A673 (cell line): ENCODE data around the gene UBA1. TPM values are rescaled to one million over a fixed set of nuclear protein-coding genes. Genes with fewer than 3 reads are reported as not detected.

ENCODE experiments used
- BruUV-seq: library from RNA; stranded (reverse); fragments of 400-500 nt; replicated peaks from 2 replicates; lab custom pipeline; 2021; lab: Mats Ljungman, UMichigan
- CTCF ChIA-PET: fragments of 300-600 bp; sonication (Branson Sonifier 250); formaldehyde crosslinking; loops from one replicate; lab custom pipeline; 2022; ENCODE audit warnings: antibody characterized with exemption; lab: Charles Lee
- POLR2A ChIA-PET: fragments of 300-600 bp; sonication (Branson Sonifier 250); formaldehyde crosslinking; loops from one replicate; lab custom pipeline; 2022; ENCODE audit warnings: antibody characterized with exemption; ENCODE audit not compliant: low non-redundant PET; lab: Charles Lee
- DNase-seq: peaks from one replicate; pipeline ENCODE4 v3.0.0-alpha.2; 2015; ENCODE audit warnings: low spot score
- H3K27ac ChIP-seq: fragments of 200-600 bp; sonication (generic); 2 replicates; pipeline ENCODE4 v1.5.1; 2016; ENCODE audit warnings: mixed run types, low read depth, mild to moderate bottlenecking, mixed read lengths, antibody characterized with exemption, low read length; ENCODE audit not compliant: poor library complexity, severe bottlenecking
- H3K27me3 ChIP-seq: fragments of 200-600 bp; sonication (generic); replicated peaks from 2 replicates; pipeline ENCODE4 v1.6.1; 2017; ENCODE audit warnings: mixed run types, low read depth, mild to moderate bottlenecking, mixed read lengths, antibody characterized with exemption, low read length; ENCODE audit not compliant: insufficient read depth, poor library complexity
- H3K36me3 ChIP-seq: fragments of 200-600 bp; sonication (generic); 2 replicates; pipeline ENCODE4 v1.6.1; 2016; ENCODE audit warnings: mixed run types, mild to moderate bottlenecking, mixed read lengths, antibody characterized with exemption, low read length; ENCODE audit not compliant: insufficient read depth, poor library complexity, severe bottlenecking
- H3K4me1 ChIP-seq: fragments of 200-600 bp; sonication (generic); 2 replicates; pipeline ENCODE4 v1.6.1; 2017; ENCODE audit warnings: mixed run types, mild to moderate bottlenecking, mixed read lengths, antibody characterized with exemption, low read length; ENCODE audit not compliant: insufficient read depth, poor library complexity, severe bottlenecking
- H3K4me3 ChIP-seq: fragments of 200-600 bp; sonication (generic); 2 replicates; pipeline ENCODE4 v1.5.1; 2016; ENCODE audit warnings: low read depth, mixed run types, mild to moderate bottlenecking, mixed read lengths, low read length; ENCODE audit not compliant: poor library complexity, severe bottlenecking
- H3K9me3 ChIP-seq: fragments of 200-600 bp; sonication (generic); 2 replicates; pipeline ENCODE4 v1.6.1; 2016; ENCODE audit warnings: mixed run types, low read depth, mild to moderate bottlenecking, mixed read lengths, antibody characterized with exemption, low read length; ENCODE audit not compliant: poor library complexity, severe bottlenecking
- EZH2 ChIP-seq: fragments of 200-600 bp; sonication (generic); IDR thresholded peaks from 2 replicates; pipeline ENCODE4 v1.6.1; 2017; ENCODE audit warnings: borderline replicate concordance, low read depth, mild to moderate bottlenecking, mixed read lengths, antibody characterized with exemption, low read length; ENCODE audit not compliant: poor library complexity, severe bottlenecking
- intact Hi-C: fragments of 100-400 bp; cut with micrococcal nuclease; formaldehyde crosslinking; loops from one replicate; pipeline ENCODE4 v1.10.0; 2022; ENCODE audit not compliant: unreplicated experiment
- total RNA-seq: library from RNA; stranded (reverse); gene quantifications from 2 replicates; pipeline ENCODE4 v1.2.3, GENCODE V29; 2021
- TF ChIP-seq, protein P1 (sequence below): fragments of 300-800, 200-600 bp; sonication (generic); conservative IDR thresholded peaks from 2 replicates; pipeline ENCODE4 v1.5.1; 2017; ENCODE audit warnings: low read depth, mild to moderate bottlenecking, antibody characterized with exemption, low read length, moderate library complexity, mixed read lengths

UBA1 gene
- total RNA-seq, 1 experiment from 2014 or later: 413 TPM

DNA sequence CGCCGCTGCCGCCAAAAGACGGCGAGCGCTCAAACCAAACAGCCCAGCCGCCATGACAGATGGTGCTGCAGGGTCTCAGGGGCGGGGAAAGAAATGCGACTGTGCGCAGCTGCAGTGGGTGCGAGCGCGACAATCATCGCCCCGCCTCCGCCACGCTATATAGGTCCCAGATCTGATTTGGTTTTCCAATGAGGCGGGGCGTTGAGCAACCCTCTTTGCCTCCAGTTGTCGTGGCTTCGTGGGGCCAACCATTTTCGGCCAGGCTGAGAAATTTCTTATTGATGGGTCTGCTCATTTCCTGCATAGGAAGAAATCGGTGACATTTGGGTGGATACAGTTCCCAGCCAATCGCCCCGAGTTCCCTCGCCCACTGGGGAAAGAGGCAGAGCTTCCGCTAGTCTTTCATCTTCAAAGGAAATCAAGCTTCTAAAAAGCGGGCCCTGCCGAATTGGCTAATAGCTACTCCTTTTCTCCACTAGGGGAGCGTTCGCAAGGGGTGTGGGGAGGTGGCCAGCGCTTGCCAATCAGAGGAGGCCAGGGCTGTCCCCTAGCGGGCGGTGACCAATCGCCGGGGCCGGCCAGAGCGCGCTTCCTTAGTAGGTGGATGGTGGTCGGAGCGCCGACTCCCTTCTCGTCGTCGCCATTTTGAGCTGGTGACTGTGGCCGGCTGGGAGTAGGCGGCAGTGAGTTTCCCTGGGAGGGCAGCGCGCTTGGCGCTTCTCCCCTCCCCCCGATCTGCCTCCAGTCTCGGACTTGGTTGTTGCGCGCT, 48.8 kb upstream of the UBA1 start, which contains the start of the genes NDUFB11 and RBM10:
NDUFB11 (minus strand) TSS at position 77 of the 769 bp plus-strand sequence; CDS start at position 54, 23 bp downstream.
RBM10 (plus strand) TSS at position 596 of the 769 bp plus-strand sequence. CDS start 2,261 bp downstream, outside the sequence.
- TF ChIP-seq EZH2: no peak
- TF ChIP-seq, protein P1, sequence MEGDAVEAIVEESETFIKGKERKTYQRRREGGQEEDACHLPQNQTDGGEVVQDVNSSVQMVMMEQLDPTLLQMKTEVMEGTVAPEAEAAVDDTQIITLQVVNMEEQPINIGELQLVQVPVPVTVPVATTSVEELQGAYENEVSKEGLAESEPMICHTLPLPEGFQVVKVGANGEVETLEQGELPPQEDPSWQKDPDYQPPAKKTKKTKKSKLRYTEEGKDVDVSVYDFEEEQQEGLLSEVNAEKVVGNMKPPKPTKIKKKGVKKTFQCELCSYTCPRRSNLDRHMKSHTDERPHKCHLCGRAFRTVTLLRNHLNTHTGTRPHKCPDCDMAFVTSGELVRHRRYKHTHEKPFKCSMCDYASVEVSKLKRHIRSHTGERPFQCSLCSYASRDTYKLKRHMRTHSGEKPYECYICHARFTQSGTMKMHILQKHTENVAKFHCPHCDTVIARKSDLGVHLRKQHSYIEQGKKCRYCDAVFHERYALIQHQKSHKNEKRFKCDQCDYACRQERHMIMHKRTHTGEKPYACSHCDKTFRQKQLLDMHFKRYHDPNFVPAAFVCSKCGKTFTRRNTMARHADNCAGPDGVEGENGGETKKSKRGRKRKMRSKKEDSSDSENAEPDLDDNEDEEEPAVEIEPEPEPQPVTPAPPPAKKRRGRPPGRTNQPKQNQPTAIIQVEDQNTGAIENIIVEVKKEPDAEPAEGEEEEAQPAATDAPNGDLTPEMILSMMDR: peak; percentile 66
- Histone ChIP-seq H3K9me3 (no peaks in the 10 kb centered on the region), H3K36me3 (peaks cover 8% of the 10 kb centered on the region), H3K27ac (peak within 1 kb of the TSS; percentile 98), H3K4me1 (no peaks in the 10 kb centered on the region), H3K27me3 (no peaks in the 10 kb centered on the region), H3K4me3 (peak within 1 kb of the TSS; percentile 90)
- intact Hi-C loops: no loop called here
- DNase-seq: peak; percentile 96
- BruUV-seq: no TSS peak
- POLR2A ChIA-PET: interaction anchor here (0.5 kb wide), 1 partner anchor 84 kb away, joined by 3 read pairs; no protein-coding TSS in a partner anchor
- CTCF ChIA-PET: interaction anchor here (0.5 to 0.6 kb wide), 3 partner anchors 10 to 522 kb away, joined by 3 read pairs; no protein-coding TSS in a partner anchor

DNA sequence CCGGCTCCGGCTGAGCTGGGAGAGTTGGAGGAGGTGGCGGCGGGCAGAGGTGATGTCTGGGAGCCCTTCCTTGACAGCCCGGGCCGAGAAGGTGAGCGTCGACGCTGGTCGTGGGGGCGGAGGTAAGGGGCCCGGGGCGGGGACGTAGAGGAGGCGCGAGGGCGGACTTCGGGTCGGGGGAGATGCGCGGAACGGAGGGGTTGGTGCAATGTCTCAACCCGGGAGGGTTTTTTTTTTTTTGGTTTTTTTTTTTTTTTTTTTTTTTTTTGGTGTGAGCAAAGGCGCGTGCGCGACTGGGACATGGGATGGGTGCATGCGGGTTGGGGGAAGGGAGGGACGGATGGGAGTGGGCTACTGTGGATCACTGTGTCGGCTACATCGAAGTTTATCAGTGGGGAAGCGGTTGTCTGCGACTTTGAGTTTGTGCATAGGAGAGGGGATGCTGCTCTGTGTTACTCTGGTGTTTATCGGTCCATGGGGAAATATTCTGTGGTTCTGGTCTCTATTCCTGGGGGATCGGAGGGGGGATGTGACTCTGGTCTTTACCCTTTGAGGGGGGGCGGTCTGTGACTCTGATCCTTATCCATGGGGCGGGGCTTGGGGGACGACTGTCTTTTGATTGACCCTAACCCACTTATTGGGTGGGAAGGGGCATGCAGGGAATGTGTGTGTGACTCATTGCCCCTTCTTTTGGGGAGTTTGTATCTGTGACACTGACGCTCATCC, 48.1 kb upstream of the UBA1 start:
- ChIA-PET POLR2A (interaction anchor here (0.5 kb wide), 1 partner anchor 84 kb away, joined by 3 read pairs; no protein-coding TSS in a partner anchor), CTCF (interaction anchor here (0.6 kb wide), 1 partner anchor 50 kb away, joined by 3 read pairs; no protein-coding TSS in a partner anchor)
- peak overlapping the region; percentile 98 for H3K27ac ChIP-seq
- H3K27me3 ChIP-seq: no peaks in the 10 kb centered on the region
- H3K4me3 ChIP-seq: peak overlapping the region; percentile 90
- DNase-seq: peak; percentile 34
- BruUV-seq: no TSS peak
- H3K4me1 ChIP-seq: no peaks in the 10 kb centered on the region
- intact Hi-C loops: no loop called here
- H3K9me3 ChIP-seq: no peaks in the 10 kb centered on the region
- TF ChIP-seq, protein P1: no peak
- no peak for TF ChIP-seq EZH2
- peaks cover 8% of the 10 kb centered on the region for H3K36me3 ChIP-seq

DNA sequence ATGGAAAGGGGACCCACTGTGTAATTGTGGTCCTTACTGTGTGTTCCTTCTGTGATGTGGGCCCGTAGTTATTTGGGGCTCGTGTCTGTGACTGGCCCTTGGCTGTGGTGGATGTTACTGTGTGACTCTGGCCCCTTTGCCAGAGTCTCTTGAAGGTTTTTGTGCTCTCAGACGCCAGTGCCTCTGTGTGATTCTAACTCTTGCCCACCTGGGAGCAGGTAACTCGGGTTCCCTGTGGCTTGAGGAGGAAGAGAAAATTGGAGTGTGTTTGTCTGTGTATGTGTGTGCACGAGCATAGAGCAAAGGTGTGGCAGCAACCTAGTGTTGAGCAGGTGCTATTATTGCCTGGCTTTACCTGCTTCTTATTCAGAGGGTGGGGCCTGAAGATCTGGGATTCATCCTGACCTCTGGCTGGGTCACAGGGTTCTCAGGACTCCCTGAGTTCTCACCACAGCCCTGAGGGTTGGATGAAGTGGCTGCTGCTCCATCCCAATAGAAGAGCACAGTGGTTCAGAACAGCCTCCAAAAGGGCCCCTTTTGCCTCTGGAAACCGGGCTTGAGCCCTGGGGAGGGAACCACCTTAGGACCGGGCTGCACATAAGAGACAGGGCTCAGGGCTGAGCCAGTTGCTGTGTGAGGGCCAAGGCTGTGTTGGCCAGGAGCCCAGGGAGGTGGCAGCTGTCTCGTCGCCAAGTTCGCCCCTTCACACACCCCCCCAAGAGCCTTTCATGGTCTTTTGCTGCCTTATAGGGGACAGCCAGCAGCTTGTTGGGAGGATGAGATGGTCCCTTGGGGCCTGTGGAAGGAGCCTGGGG, 47.3 kb upstream of the UBA1 start:
- TF ChIP-seq, protein P1: no peak
- TF ChIP-seq EZH2: no peak

More for the DNA sequence above, 47.3 kb upstream of the UBA1 start:
- CTCF ChIA-PET: no interaction called here
- no peaks in the 10 kb centered on the region for H3K27me3 ChIP-seq
- TSS peak; percentile 47 for BruUV-seq
- intact Hi-C loops: no loop called here
- POLR2A ChIA-PET: no interaction called here
- H3K4me1 ChIP-seq: no peaks in the 10 kb centered on the region
- peak; percentile 21 for DNase-seq
- H3K4me3 ChIP-seq: peak overlapping the region; percentile 90
- H3K9me3 ChIP-seq: no peaks in the 10 kb centered on the region
- H3K36me3 ChIP-seq: peaks cover 8% of the 10 kb centered on the region
- H3K27ac ChIP-seq: peak overlapping the region; percentile 98
